HEK293 (cell line): ENCODE results near the gene KRTAP4-12.

Experiments used
- CTCF ChIA-PET: fragments of 350-600 bp; formaldehyde crosslinking; extraction: SDS; loops from one replicate; lab custom pipeline; 2021; ENCODE audit warnings: antibody characterized with exemption; lab: Yijun Ruan, JAX
- POLR2A ChIA-PET: fragments of 300-600 bp; formaldehyde crosslinking; extraction: SDS; loops from one replicate; lab custom pipeline; 2020; ENCODE audit warnings: antibody characterized with exemption, inconsistent platforms; lab: Yijun Ruan, JAX
- H3K27ac ChIP-seq: fragments of 200-500 bp; sonication (Bioruptor generic); 2 replicates; pipeline ENCODE4 v1.5.1; 2014; ENCODE audit warnings: low read depth, low read length, control low read depth, inconsistent platforms; ENCODE audit errors: extremely low read depth
- H3K36me3 ChIP-seq, 2 experiments: fragments of 200-500 bp in 1 of 2; sonication (Bioruptor generic) in 1 of 2; 1 replicate in 1 of 2; 2 replicates in 1 of 2; pipeline ENCODE4 v1.5.1; 2014 to 2017; ENCODE audit warnings: inconsistent platforms in 2 of 2, low read length in 2 of 2; ENCODE audit not compliant: control insufficient read depth in 2 of 2, insufficient read depth in 1 of 2
- H3K4me1 ChIP-seq: fragments of 200-500 bp; sonication (Bioruptor generic); 2 replicates; pipeline ENCODE4 v1.5.1; 2014; ENCODE audit warnings: mild to moderate bottlenecking, low read length, inconsistent platforms; ENCODE audit not compliant: control insufficient read depth, insufficient read depth
- H3K4me3 ChIP-seq: 2 replicates; pipeline ENCODE4 v1.5.1; 2011; ENCODE audit warnings: low read depth, mild to moderate bottlenecking, control low read depth, low read length, moderate library complexity
- H3K9me3 ChIP-seq: fragments of 200-500 bp; sonication (Bioruptor generic); 2 replicates; pipeline ENCODE4 v1.5.1; 2014; ENCODE audit warnings: low read depth, low read length, inconsistent platforms; ENCODE audit not compliant: control insufficient read depth, insufficient read depth
- KLF1 ChIP-seq: fragments of 450-650 bp; formaldehyde crosslinking; IDR thresholded peaks from 2 replicates; pipeline ENCODE4 v1.5.1; 2016; ENCODE audit warnings: missing biosample characterization, missing genetic modification characterization
- KLF16 ChIP-seq: fragments of 450-650 bp; formaldehyde crosslinking; IDR thresholded peaks from 2 replicates; pipeline ENCODE4 v1.5.1; 2017; ENCODE audit warnings: missing biosample characterization, missing genetic modification characterization
- MYNN ChIP-seq: fragments of 450-650 bp; formaldehyde crosslinking; IDR thresholded peaks from 2 replicates; pipeline ENCODE4 v1.5.1; 2016; ENCODE audit warnings: missing biosample characterization, missing genetic modification characterization, borderline replicate concordance
- SCRT2 ChIP-seq: fragments of 450-650 bp; formaldehyde crosslinking; IDR thresholded peaks from 2 replicates; pipeline ENCODE4 v1.5.1; 2016; ENCODE audit warnings: missing biosample characterization, missing genetic modification characterization
- ZBTB1 ChIP-seq: fragments of 450-650 bp; formaldehyde crosslinking; IDR thresholded peaks from 2 replicates; pipeline ENCODE4 v1.5.1; 2016; ENCODE audit warnings: missing biosample characterization, missing genetic modification characterization
- ZBTB20 ChIP-seq: fragments of 450-650 bp; formaldehyde crosslinking; IDR thresholded peaks from 2 replicates; pipeline ENCODE4 v1.5.1; 2016; ENCODE audit warnings: missing biosample characterization, missing genetic modification characterization
- ZNF19 ChIP-seq: fragments of 450-650 bp; formaldehyde crosslinking; IDR thresholded peaks from 2 replicates; pipeline ENCODE4; 2016; ENCODE audit warnings: missing biosample characterization, missing genetic modification characterization, low read depth
- ZNF335 ChIP-seq: fragments of 450-650 bp; formaldehyde crosslinking; conservative IDR thresholded peaks from 2 replicates; pipeline ENCODE4 v1.5.1; 2016; ENCODE audit warnings: missing biosample characterization, missing genetic modification characterization
- ZNF404 ChIP-seq: fragments of 450-650 bp; formaldehyde crosslinking; IDR thresholded peaks from 2 replicates; pipeline ENCODE4 v1.5.1; 2017; ENCODE audit warnings: missing biosample characterization, missing genetic modification characterization
- ZNF530 ChIP-seq: fragments of 450-650 bp; formaldehyde crosslinking; IDR thresholded peaks from 2 replicates; pipeline ENCODE4 v1.5.1; 2016; ENCODE audit warnings: low read depth, missing biosample characterization, missing genetic modification characterization
- ZNF558 ChIP-seq: fragments of 450-650 bp; formaldehyde crosslinking; IDR thresholded peaks from 2 replicates; pipeline ENCODE4 v1.5.1; 2016; ENCODE audit warnings: missing biosample characterization, missing genetic modification characterization
- ZNF561 ChIP-seq: fragments of 450-650 bp; IDR thresholded peaks from 2 replicates; pipeline ENCODE4 v1.5.1; 2018; ENCODE audit warnings: missing biosample characterization, missing genetic modification characterization, borderline replicate concordance
- ZNF596 ChIP-seq: fragments of 450-650 bp; IDR thresholded peaks from 2 replicates; pipeline ENCODE4 v1.5.0; 2018; ENCODE audit warnings: missing biosample characterization, mild to moderate bottlenecking, missing genetic modification characterization, moderate library complexity
- ZNF654 ChIP-seq: fragments of 450-650 bp; formaldehyde crosslinking; IDR thresholded peaks from 2 replicates; pipeline ENCODE4 v1.5.1; 2016; ENCODE audit warnings: low read depth, missing biosample characterization, missing genetic modification characterization
- ZNF660 ChIP-seq: fragments of 450-650 bp; IDR thresholded peaks from 2 replicates; pipeline ENCODE4 v1.5.1; 2018; ENCODE audit warnings: missing biosample characterization, mild to moderate bottlenecking, missing genetic modification characterization
- ZNF677 ChIP-seq: fragments of 450-650 bp; IDR thresholded peaks from 2 replicates; pipeline ENCODE4 v1.5.0; 2018; ENCODE audit warnings: missing biosample characterization, mild to moderate bottlenecking, missing genetic modification characterization, moderate library complexity
- ZNF777 ChIP-seq: fragments of 450-650 bp; formaldehyde crosslinking; IDR thresholded peaks from 2 replicates; pipeline ENCODE4 v1.5.1; 2017; ENCODE audit warnings: missing biosample characterization, missing genetic modification characterization, borderline replicate concordance
- ZSCAN23 ChIP-seq: fragments of 450-650 bp; formaldehyde crosslinking; IDR thresholded peaks from 2 replicates; pipeline ENCODE4 v1.5.1; 2016; ENCODE audit warnings: missing biosample characterization, missing genetic modification characterization
- TF ChIP-seq, protein P1 (sequence below): fragments of 450-650 bp; formaldehyde crosslinking; IDR thresholded peaks from 2 replicates; pipeline ENCODE4 v1.5.1; 2016; ENCODE audit warnings: missing biosample characterization, missing genetic modification characterization
- TF ChIP-seq, protein P2 (sequence below): fragments of 450-650 bp; formaldehyde crosslinking; IDR thresholded peaks from 2 replicates; pipeline ENCODE4 v1.5.1; 2016; ENCODE audit warnings: missing biosample characterization, missing genetic modification characterization, borderline replicate concordance
- TF ChIP-seq, protein P3 (sequence below): fragments of 450-650 bp; formaldehyde crosslinking; IDR thresholded peaks from 2 replicates; pipeline ENCODE4 v1.5.1; 2016; ENCODE audit warnings: missing biosample characterization, missing genetic modification characterization
- TF ChIP-seq, protein P4 (sequence below): fragments of 450-650 bp; formaldehyde crosslinking; IDR thresholded peaks from 2 replicates; pipeline ENCODE4 v1.5.1; 2017; ENCODE audit warnings: missing biosample characterization, missing genetic modification characterization
- TF ChIP-seq, protein P5 (sequence below): fragments of 450-650 bp; formaldehyde crosslinking; IDR thresholded peaks from 2 replicates; pipeline ENCODE4 v1.5.1; 2017; ENCODE audit warnings: missing biosample characterization, missing genetic modification characterization

Gene KRTAP4-12

DNA sequence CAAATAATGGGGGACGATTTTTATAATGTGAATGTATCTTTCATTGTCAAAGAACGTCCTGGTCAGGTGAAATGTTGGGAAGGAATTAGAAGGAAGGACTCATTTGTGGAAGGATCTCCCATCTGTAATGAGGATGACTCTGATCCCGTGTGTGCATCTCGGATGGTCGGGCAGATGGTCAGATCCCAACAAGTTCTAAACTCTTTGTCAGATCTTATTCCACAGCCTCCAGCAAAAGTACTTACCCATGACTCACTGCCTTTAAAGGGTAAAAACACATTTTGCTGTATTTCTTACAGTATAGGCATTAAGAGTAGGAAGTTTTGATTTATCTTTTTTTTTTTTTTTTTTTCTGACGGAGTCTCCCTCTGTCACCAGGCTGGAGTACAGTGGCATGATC is 25.5 kb downstream of the KRTAP4-12 start:
- Histone ChIP-seq H3K4me1 (no peaks in the 10 kb centered on the region), H3K27ac (no peak overlapping the region), H3K9me3 (no peaks in the 10 kb centered on the region), H3K36me3 (no peaks in the 10 kb centered on the region), H3K4me3 (no peak overlapping the region)
- ChIA-PET POLR2A (no interaction called here), CTCF (no interaction called here)
- TF ChIP-seq ZNF654 (tag by site-specific recombination) (no peak), ZBTB20 (tag by site-specific recombination) (no peak), ZNF19 (tag by site-specific recombination) (no peak), ZNF660 (tag by site-specific recombination) (no peak), ZBTB1 (tag by site-specific recombination) (no peak), SCRT2 (no peak), ZNF404 (no peak), ZSCAN23 (tag by site-specific recombination) (no peak)
- TF ChIP-seq, protein P1, sequence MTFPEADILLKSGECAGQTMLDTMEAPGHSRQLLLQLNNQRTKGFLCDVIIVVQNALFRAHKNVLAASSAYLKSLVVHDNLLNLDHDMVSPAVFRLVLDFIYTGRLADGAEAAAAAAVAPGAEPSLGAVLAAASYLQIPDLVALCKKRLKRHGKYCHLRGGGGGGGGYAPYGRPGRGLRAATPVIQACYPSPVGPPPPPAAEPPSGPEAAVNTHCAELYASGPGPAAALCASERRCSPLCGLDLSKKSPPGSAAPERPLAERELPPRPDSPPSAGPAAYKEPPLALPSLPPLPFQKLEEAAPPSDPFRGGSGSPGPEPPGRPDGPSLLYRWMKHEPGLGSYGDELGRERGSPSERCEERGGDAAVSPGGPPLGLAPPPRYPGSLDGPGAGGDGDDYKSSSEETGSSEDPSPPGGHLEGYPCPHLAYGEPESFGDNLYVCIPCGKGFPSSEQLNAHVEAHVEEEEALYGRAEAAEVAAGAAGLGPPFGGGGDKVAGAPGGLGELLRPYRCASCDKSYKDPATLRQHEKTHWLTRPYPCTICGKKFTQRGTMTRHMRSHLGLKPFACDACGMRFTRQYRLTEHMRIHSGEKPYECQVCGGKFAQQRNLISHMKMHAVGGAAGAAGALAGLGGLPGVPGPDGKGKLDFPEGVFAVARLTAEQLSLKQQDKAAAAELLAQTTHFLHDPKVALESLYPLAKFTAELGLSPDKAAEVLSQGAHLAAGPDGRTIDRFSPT (tag by site-specific recombination), result no peak
- TF ChIP-seq, protein P2, sequence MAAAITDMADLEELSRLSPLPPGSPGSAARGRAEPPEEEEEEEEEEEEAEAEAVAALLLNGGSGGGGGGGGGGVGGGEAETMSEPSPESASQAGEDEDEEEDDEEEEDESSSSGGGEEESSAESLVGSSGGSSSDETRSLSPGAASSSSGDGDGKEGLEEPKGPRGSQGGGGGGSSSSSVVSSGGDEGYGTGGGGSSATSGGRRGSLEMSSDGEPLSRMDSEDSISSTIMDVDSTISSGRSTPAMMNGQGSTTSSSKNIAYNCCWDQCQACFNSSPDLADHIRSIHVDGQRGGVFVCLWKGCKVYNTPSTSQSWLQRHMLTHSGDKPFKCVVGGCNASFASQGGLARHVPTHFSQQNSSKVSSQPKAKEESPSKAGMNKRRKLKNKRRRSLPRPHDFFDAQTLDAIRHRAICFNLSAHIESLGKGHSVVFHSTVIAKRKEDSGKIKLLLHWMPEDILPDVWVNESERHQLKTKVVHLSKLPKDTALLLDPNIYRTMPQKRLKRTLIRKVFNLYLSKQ (tag by site-specific recombination), result no peak
- TF ChIP-seq, protein P3, sequence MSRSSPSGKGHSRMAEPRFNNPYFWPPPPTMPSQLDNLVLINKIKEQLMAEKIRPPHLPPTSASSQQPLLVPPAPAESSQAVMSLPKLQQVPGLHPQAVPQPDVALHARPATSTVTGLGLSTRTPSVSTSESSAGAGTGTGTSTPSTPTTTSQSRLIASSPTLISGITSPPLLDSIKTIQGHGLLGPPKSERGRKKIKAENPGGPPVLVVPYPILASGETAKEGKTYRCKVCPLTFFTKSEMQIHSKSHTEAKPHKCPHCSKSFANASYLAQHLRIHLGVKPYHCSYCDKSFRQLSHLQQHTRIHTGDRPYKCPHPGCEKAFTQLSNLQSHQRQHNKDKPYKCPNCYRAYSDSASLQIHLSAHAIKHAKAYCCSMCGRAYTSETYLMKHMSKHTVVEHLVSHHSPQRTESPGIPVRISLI, result no peak

DNA sequence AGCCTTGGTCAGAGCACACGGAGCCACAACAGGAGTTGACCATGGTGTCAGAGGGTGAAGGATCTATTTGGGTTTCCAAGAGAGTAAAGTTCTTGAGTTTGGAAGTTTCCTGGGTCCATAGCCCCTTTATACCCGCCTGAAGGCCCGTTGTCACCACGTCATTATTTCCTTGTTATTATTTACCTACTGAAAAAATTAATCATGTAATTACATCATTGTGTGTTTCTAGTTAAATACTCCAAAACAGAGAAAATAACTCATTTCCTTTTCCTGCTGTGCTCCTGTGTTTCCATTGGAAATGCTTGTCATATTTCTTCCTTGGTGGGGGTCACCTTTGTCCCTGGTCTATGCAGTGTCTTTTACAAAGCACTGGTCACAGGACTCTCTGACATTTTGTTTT is 25.9 kb downstream of the KRTAP4-12 start, which contains the start of gene KRTAP4-8:
Gene KRTAP4-8, minus strand, starts transcription at position 101 of the 400 bp plus-strand sequence. Its CDS starts 58 bp downstream, at position 43.
- no peaks in the 10 kb centered on the region for H3K9me3 ChIP-seq
- POLR2A ChIA-PET, result no interaction called here
- no peaks in the 10 kb centered on the region for H3K36me3 ChIP-seq
- no peak within 1 kb of the TSS for H3K27ac ChIP-seq
- CTCF ChIA-PET, result no interaction called here
- H3K4me1 ChIP-seq, result no peaks in the 10 kb centered on the region
- no peak within 1 kb of the TSS for H3K4me3 ChIP-seq
- TF ChIP-seq ZNF558 (tag by site-specific recombination), result no peak
- TF ChIP-seq, protein P4, sequence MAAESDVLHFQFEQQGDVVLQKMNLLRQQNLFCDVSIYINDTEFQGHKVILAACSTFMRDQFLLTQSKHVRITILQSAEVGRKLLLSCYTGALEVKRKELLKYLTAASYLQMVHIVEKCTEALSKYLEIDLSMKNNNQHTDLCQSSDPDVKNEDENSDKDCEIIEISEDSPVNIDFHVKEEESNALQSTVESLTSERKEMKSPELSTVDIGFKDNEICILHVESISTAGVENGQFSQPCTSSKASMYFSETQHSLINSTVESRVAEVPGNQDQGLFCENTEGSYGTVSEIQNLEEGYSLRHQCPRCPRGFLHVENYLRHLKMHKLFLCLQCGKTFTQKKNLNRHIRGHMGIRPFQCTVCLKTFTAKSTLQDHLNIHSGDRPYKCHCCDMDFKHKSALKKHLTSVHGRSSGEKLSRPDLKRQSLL (tag by site-specific recombination), result no peak

DNA sequence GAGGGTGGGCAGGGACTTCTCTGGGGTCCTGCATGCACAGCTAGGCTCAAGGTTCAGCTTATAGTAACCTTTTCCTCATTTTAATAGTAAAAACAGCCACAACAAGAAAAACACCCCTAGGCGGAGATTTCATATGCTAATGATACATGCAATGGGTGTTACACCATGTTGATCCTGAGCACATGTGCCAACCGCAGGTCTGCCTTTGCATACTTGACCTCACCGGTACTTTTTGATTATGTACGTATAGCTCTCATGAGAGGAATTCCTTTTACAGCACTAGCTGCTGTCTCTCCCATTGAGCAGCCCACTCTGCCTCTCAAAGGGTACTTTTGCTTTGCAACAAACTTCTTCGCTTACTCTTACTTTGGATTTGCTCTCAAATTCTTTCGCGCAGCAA is 27.9 kb downstream of the KRTAP4-12 start:
- Histone ChIP-seq H3K4me1 (no peaks in the 10 kb centered on the region), H3K36me3 (no peaks in the 10 kb centered on the region), H3K9me3 (no peaks in the 10 kb centered on the region), H3K4me3 (no peak overlapping the region), H3K27ac (no peak overlapping the region)
- POLR2A ChIA-PET, result no interaction called here
- TF ChIP-seq KLF16 (tag by site-specific recombination) (no peak), ZNF19 (tag by site-specific recombination) (no peak), MYNN (tag by site-specific recombination) (no peak), ZNF335 (no peak), ZNF561 (tag by site-specific recombination) (no peak), SCRT2 (no peak), ZNF530 (tag by site-specific recombination) (no peak), KLF1 (tag by site-specific recombination) (no peak), ZNF777 (tag by site-specific recombination) (no peak), ZNF677 (tag by site-specific recombination) (no peak), ZNF596 (no peak)
- TF ChIP-seq, protein P5, sequence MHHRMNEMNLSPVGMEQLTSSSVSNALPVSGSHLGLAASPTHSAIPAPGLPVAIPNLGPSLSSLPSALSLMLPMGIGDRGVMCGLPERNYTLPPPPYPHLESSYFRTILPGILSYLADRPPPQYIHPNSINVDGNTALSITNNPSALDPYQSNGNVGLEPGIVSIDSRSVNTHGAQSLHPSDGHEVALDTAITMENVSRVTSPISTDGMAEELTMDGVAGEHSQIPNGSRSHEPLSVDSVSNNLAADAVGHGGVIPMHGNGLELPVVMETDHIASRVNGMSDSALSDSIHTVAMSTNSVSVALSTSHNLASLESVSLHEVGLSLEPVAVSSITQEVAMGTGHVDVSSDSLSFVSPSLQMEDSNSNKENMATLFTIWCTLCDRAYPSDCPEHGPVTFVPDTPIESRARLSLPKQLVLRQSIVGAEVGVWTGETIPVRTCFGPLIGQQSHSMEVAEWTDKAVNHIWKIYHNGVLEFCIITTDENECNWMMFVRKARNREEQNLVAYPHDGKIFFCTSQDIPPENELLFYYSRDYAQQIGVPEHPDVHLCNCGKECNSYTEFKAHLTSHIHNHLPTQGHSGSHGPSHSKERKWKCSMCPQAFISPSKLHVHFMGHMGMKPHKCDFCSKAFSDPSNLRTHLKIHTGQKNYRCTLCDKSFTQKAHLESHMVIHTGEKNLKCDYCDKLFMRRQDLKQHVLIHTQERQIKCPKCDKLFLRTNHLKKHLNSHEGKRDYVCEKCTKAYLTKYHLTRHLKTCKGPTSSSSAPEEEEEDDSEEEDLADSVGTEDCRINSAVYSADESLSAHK (tag by site-specific recombination), result no peak
- TF ChIP-seq, all 188 proteins: peak for 0
- CTCF ChIA-PET, result interaction anchor here (0.8 kb wide), 1 partner anchor 483 kb away, joined by 3 read pairs; no protein-coding TSS in a partner anchor
